Loucy (cell line): Measurements from ENCODE around the gene UBXN6.

ENCODE experiments used
- EZH2phosphoT487 ChIP-seq: fragments of 200-600 bp; IDR thresholded peaks from 2 replicates; pipeline ENCODE4 v1.6.1; 2018; ENCODE audit warnings: antibody characterized with exemption, mild to moderate bottlenecking, moderate library complexity, borderline replicate concordance
- TF ChIP-seq, protein P1 (sequence below): fragments of 200-600 bp; sonication (generic); conservative IDR thresholded peaks from 2 replicates; pipeline ENCODE4 v1.5.1; 2014; ENCODE audit warnings: mild to moderate bottlenecking, antibody characterized with exemption, low read length

DNA sequence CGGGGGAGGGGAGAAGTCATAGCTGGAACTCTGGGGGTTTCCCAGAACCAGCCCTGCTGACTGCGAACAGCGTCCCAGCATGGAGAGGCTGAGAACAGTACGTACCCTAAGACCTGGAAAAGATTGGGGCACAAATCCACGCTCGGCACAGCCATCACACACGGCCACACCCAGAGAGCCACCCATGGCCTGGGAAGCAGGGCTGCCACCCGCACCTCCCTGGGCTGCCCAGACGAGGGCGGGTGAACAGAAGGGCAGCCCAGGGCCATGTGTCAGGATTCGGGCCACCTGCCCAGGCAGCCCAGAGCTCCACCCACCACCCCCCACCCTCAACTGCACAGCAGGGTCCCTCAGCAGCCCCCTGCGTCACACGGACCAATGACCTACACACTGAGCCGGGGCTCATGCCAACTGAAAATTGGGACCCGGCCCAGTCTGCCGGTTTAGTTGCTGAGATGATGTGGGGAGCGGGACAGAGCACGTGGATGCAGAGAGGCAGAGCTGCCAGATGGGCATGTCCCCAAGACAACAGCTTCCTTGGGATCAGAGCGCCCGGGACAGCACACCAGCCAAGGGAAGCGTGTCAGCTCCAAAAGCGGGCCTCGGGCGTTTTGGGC, 8.5 kb downstream of the UBXN6 start:
- TF ChIP-seq, protein P1, sequence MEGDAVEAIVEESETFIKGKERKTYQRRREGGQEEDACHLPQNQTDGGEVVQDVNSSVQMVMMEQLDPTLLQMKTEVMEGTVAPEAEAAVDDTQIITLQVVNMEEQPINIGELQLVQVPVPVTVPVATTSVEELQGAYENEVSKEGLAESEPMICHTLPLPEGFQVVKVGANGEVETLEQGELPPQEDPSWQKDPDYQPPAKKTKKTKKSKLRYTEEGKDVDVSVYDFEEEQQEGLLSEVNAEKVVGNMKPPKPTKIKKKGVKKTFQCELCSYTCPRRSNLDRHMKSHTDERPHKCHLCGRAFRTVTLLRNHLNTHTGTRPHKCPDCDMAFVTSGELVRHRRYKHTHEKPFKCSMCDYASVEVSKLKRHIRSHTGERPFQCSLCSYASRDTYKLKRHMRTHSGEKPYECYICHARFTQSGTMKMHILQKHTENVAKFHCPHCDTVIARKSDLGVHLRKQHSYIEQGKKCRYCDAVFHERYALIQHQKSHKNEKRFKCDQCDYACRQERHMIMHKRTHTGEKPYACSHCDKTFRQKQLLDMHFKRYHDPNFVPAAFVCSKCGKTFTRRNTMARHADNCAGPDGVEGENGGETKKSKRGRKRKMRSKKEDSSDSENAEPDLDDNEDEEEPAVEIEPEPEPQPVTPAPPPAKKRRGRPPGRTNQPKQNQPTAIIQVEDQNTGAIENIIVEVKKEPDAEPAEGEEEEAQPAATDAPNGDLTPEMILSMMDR, result no peak
- TF ChIP-seq EZH2phosphoT487, result no peak
